HG03135 (cell line): ENCODE results near the gene CES4A.
"Not testable (repeated sequence)": the region's sequence is repeated elsewhere in the genome, so short reads cannot be mapped to it uniquely, and the experiment has no call there.

Experiments
- ATAC-seq: cut with Tn5 transposase; IDR thresholded peaks from one replicate; pipeline ENCODE4 v1.9.1; 2021; ENCODE audit warnings: mild to moderate bottlenecking, moderate library complexity; ENCODE audit not compliant: unreplicated experiment

CES4A gene

GRCh38 chr16:66983033-66983432 lies 5.4 kb upstream of the CES4A start:
- ATAC-seq = no peak

GRCh38 chr16:66984892-66985311 lies 3.5 kb upstream of the CES4A start:
- no peak for ATAC-seq

- ATAC-seq = no peak
Observed at GRCh38 chr16:66986559-66986958, 1.8 kb upstream of the CES4A start.

DNA sequence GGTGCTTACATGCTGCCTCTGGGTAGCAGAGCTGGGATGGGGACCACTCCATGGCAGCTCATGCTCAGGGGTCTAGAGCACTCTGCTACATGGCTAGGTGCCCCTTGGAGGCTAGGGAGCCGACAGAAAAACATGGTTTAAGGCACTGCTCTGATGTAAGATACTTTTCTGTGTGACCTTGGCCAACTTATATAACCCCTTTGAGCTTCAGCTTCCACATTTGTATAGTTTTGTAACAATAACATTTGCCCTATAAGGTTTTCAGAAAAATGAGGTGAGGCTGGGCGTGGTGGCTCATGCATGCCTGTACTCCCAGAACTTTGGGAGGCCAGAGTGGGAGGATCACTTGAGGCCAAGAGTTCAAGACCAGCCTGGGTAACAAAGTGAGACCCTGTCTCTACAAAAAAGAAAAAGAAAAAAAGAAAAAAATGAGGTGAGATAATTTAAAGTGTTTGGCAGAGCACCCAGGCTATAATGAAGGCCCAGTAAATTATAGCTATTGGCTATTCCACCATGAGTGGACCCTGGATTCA lies 3.2 kb downstream of the CES4A start:
- ATAC-seq = no peak

GRCh38 chr16:66993558-66993957 lies 5.2 kb downstream of the CES4A start:
- not testable (repeated sequence) for ATAC-seq

GRCh38 chr16:66996324-66996982 lies 8.1 kb downstream of the CES4A start:
- ATAC-seq = no peak

DNA sequence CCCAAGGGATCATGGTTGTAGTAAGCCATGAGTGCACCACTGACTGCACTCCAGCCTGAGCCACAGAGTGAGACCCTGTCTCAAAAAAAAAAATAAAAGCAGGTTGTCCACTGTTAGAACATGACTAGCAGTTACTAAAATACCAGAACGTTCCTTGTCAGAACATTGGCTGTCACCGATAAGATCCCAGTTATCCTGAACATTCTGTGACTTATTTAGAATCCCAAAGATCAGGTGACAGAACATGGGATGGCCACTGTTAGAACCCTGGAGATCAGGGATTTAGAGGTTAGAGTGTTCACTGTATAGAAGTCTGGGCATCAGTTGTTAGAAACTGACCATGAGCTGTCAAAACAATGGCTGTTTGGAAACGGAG lies 8.6 kb downstream of the CES4A start:
- no peak for ATAC-seq

GRCh38 chr16:67000384-67001351 lies 12.3 kb downstream of the CES4A start:
- ATAC-seq = no peak

DNA sequence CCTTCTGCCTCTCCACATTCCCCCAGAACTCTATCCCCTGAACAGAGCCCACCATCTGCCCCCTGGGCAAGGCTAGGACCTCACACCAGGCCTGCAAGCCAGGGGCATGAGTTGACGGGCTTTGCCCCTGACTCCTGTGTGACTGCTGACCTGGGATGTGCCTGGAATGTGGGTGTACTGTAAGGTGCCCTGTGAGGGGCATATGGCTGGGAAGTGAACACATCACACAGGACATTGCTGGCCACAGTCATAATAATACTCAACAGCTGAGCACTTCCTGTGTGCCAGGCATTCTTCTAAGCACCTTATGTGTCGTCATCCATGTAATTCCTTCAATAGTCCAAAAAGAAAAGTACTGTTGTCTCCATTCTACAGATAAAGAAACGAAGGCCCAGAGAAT lies 13.3 kb downstream of the CES4A start:
- ATAC-seq = no peak

GRCh38 chr16:67006930-67007658 lies 18.7 kb downstream of the CES4A start:
- no peak for ATAC-seq

GRCh38 chr16:67009158-67009557 lies 20.8 kb downstream of the CES4A start:
- ATAC-seq = no peak

DNA sequence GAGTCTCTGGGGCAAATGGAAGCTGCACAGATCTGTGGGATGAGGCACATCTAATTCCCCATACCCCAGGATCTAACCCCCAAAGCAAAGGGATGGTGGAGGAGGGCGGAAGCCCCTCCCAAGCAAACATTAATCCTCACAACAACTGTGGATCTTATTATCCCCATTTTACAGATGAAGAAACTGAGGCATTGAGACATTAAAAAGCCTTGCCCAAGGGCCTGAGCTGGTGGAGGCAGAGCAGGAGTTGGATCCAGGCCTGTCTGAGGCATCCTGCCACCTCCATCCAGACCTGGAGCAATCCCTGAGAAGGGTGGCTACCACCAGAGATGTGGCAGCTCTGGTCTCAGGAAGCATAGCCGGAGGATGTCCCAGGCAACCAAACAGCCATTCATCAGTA lies 22.9 kb downstream of the CES4A start:
- ATAC-seq = no peak

DNA sequence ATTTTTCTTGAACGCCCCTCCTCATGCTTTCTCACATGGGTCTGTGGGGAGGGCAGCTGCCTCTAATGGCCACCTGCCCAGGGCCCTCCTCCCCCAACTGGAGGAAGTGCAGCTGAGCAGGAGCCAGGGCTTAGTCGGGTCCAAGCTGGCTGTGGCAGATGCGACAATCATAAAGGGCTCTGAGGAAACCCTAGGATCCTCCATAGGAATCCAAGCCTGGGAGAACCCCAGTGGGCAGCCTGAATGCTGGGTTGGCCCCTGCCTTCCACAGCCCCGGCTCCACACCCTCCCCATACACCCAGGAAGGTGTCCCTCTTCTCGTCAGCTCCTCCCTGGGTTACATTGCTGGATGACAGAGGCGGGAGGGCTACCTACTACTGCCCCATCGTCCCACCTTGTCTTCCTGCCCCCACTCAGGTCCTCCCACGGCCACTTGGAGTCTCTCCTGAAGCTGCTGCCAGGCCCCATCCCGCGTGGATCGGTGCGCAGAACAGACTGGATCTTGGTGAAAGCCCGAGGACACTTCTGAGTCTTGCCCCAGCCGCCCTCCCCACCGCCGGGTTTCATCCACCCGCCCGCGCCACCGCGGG lies 24.9 kb downstream of the CES4A start:
- ATAC-seq = no peak

DNA sequence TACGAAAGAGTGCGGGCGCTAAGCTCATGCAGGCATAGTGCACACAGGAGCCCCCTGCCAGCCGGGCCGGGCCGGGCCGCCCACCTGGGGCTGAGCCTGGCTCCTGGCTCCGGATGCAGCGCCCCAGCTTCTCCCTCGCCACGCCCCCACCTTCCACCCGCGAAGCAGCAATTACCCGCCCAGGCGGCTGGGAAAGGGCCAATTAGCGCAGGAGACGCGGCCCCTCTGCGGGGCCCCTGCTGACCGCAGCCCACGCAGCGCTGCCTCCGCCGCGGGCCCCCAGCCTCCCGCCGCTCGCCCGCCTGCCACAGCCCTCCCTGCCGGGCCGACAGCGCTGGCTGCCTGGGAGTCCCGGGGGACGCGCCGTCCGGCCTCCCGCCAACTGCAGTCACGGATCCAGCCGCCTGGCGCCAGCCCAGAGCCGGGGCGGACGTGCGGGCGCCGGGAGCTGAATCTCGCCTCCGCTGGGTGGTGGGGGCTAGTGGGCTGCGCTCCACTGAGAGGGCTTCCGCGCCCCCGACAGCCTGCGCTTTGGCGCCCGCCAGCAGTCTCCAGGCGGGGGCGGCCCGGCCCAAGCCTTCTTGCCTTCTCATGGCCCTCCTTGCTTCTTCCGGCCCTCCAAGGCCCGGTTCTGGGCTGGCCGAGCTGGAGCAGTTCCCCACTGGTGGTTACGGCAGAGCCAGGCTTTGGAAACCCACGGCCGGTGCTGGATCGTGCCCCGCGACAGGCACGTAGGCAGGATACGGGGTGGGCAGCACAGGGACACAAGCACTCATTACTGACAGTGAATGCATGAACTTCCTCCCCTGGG lies 25.6 kb downstream of the CES4A start:
- ATAC-seq = no peak

- ATAC-seq = no peak
Observed at GRCh38 chr16:67014634-67015312, 26.4 kb downstream of the CES4A start.

DNA sequence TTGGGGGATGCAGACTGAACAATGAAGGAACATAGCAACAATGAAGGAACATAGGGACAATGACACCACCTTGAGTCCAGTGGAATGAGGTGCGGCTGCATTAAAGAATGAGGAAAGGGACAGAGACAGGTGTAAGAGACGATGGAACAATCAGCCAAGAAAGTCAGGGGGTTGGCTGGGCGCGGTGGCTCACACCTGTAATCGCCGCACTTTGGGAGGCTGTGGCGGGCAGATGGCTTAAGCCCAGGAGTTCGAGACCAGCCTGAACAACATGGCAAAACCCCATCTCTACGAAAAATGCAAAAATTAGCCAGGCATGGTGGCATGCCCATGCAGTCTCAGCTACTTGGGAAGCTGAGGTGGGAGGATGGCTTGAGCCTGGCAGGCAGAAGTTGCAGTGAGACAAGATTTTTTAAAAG lies 26.9 kb downstream of the CES4A start:
- ATAC-seq = no peak

DNA sequence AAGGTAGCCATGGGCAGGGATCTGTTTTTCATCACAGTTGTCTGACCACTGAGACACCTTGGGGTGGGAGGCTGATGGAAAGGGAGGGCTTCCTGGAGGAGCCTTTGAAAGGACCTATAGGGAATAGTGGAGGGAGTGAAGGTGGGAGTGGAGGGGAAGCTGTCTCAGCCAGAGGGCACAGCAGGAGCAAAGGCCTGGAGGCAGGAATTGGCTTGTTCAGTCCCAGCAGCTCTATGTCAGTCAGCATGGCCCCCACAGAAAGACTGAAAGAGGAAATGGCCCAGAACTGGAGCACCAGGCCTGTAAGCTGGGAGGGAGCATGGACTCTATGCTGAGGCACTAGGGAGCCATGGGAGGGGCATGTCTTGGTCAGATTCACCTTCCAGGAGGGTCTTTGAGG lies 27.8 kb downstream of the CES4A start:
- ATAC-seq = no peak

GRCh38 chr16:67016681-67017420 lies 28.5 kb downstream of the CES4A start:
- no peak for ATAC-seq

DNA sequence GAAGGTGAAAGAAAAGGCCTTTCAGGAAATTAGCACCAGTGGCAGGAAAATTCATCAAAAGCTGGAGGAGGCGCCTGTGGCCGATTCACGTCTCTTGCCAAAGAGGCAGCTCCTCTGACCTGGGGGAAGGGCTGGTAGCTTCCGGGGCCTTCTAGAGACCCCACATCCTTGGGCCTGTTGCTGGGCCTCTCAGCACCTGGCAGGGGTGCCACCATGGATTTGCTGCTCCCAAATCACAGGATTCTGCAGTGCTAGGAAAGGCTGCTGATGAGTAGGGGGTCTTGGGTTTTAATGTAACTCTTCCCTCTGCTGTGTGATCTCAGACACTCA lies 29.0 kb downstream of the CES4A start:
- ATAC-seq = no peak
